DOHH2 (cell line): ENCODE measurements around the gene STEAP1B.
A peak's percentile ranks its signal among the peaks of the same experiment; 100 is the strongest.

Experiments
- H3F3A ChIP-seq: fragments of 200-600 bp; sonication (generic), shearing (Covaris generic); 2 replicates; pipeline ENCODE4 v1.6.0; 2016; ENCODE audit warnings: antibody characterized with exemption, mild to moderate bottlenecking; ENCODE audit not compliant: control insufficient read depth, insufficient read depth
- H3K27ac ChIP-seq: fragments of 200-600 bp; sonication (generic); 2 replicates; pipeline ENCODE4 v1.5.1; 2014; ENCODE audit warnings: low read depth, mild to moderate bottlenecking, low read length, moderate library complexity
- H3K27me3 ChIP-seq: fragments of 200-600 bp; sonication (generic); 2 replicates; pipeline ENCODE4 v1.6.1; 2014; ENCODE audit warnings: mild to moderate bottlenecking, low read length, mixed read lengths; ENCODE audit not compliant: control insufficient read depth
- H3K36me3 ChIP-seq: fragments of 200-600 bp; sonication (generic); 2 replicates; pipeline ENCODE4 v1.6.1; 2014; ENCODE audit warnings: mild to moderate bottlenecking, low read length, moderate library complexity, mixed read lengths; ENCODE audit not compliant: control insufficient read depth
- H3K4me1 ChIP-seq: fragments of 200-600 bp; sonication (generic); 2 replicates; pipeline ENCODE4 v1.6.1; 2014; ENCODE audit warnings: mild to moderate bottlenecking, low read length, mixed read lengths; ENCODE audit not compliant: control insufficient read depth
- H3K4me2 ChIP-seq: fragments of 200-600 bp; sonication (generic); 2 replicates; pipeline ENCODE4 v1.6.0; 2014; ENCODE audit warnings: mild to moderate bottlenecking, low read length, moderate library complexity
- H3K4me3 ChIP-seq: fragments of 200-600 bp; sonication (generic); 2 replicates; pipeline ENCODE4 v1.5.1; 2014; ENCODE audit warnings: mild to moderate bottlenecking, low read length, mixed read lengths
- H3K79me2 ChIP-seq: fragments of 200-600 bp; sonication (generic); 2 replicates; pipeline ENCODE4 v1.6.1; 2014; ENCODE audit warnings: mild to moderate bottlenecking, low read length, mixed read lengths; ENCODE audit not compliant: control insufficient read depth
- H3K9me2 ChIP-seq: fragments of 200-600 bp; sonication (generic); replicated peaks from 2 replicates; pipeline ENCODE4 v1.6.1; 2014; ENCODE audit warnings: mild to moderate bottlenecking, low read length, mixed read lengths; ENCODE audit not compliant: control insufficient read depth
- H3K9me3 ChIP-seq: fragments of 200-600 bp; sonication (generic); 2 replicates; pipeline ENCODE4 v1.6.1; 2014; ENCODE audit warnings: antibody characterized with exemption, low read length, mixed read lengths; ENCODE audit not compliant: control insufficient read depth, insufficient read depth
- H4K20me1 ChIP-seq: fragments of 200-600 bp; sonication (generic); 2 replicates; pipeline ENCODE4 v1.6.0; 2014; ENCODE audit warnings: low read depth, mild to moderate bottlenecking, antibody characterized with exemption, low read length, moderate library complexity; ENCODE audit not compliant: control insufficient read depth, insufficient read depth
- CTCF ChIP-seq: fragments of 200-600 bp; sonication (generic); IDR thresholded peaks from one replicate; pipeline ENCODE4 v1.5.1; 2014; ENCODE audit warnings: antibody characterized with exemption, mild to moderate bottlenecking, low read depth, low read length; ENCODE audit not compliant: poor library complexity, severe bottlenecking
- EZH2phosphoT487 ChIP-seq: fragments of 200-600 bp; sonication (generic); IDR thresholded peaks from 2 replicates; pipeline ENCODE4 v1.6.1; 2017; ENCODE audit warnings: borderline replicate concordance, mild to moderate bottlenecking, antibody characterized with exemption, low read length, moderate library complexity, mixed read lengths

Gene STEAP1B

GRCh38 chr7:22371878-22372277 lies 128.1 kb downstream of the STEAP1B start:
- Histone ChIP-seq H3K79me2 (peaks cover 12% of the 10 kb centered on the region), H3K4me3 (no peak overlapping the region; the same call in 1 of the 2 replicates), H4K20me1 (no peaks in the 10 kb centered on the region), H3K36me3 (peaks cover 15% of the 10 kb centered on the region; the same call in 1 of the 2 replicates), H3K4me2 (peak overlapping the region; percentile 30), H3K4me1 (peaks cover 98% of the 10 kb centered on the region), H3K9me3 (no peaks in the 10 kb centered on the region), H3F3A (peaks cover 32% of the 10 kb centered on the region), H3K27ac (peak overlapping the region; percentile 17; the same call in 1 of the 2 replicates), H3K9me2 (no peaks in the 10 kb centered on the region), H3K27me3 (no peaks in the 10 kb centered on the region)
- TF ChIP-seq EZH2phosphoT487 (no peak), CTCF (no peak)
